B cell (primary cell): Measurements from ENCODE around the gene AKAP6. TPM values are rescaled to one million over a fixed set of nuclear protein-coding genes. Genes with fewer than 3 reads are reported as not detected.

ENCODE experiments used
- ATAC-seq: fragments of 200-7000 bp; cut with Tn5 transposase; one replicate; pipeline ENCODE4 v1.10.0; 2021; ENCODE audit warnings: low read depth, mild to moderate bottlenecking, moderate number of reproducible peaks, moderate library complexity
- CTCF ChIA-PET: fragments of 350-600 bp; sonication (Branson Sonifier 250); formaldehyde crosslinking; loops from one replicate; lab custom pipeline; 2021; ENCODE audit warnings: antibody characterized with exemption, inconsistent platforms; lab: Charles Lee
- POLR2A ChIA-PET: fragments of 350-600 bp; sonication (Branson Sonifier 250); formaldehyde crosslinking; loops from one replicate; lab custom pipeline; 2021; ENCODE audit warnings: antibody characterized with exemption; lab: Charles Lee
- DNase-seq: peaks from one replicate; pipeline ENCODE4 v3.0.0; 2013
- H2AFZ ChIP-seq: 2 replicates; pipeline ENCODE4 v1.6.1; 2012; ENCODE audit warnings: mild to moderate bottlenecking, low read depth, low read length; ENCODE audit not compliant: insufficient read depth, poor library complexity, severe bottlenecking
- H3K27ac ChIP-seq, 2 donors: 1 replicate in 1 of 2; 2 replicates in 1 of 2; pipeline ENCODE4 v1.5.1; 2012 to 2013; ENCODE audit warnings: low read length in 2 of 2, mild to moderate bottlenecking in 2 of 2, moderate library complexity in 1 of 2
- H3K27me3 ChIP-seq, 4 experiments: fragments of 200-600 bp in 1 of 4; sonication (generic) in 1 of 4; replicated peaks in 1 of 4; 1 replicate in 2 of 4; 2 replicates in 2 of 4; pipeline versions ENCODE4 v1.6.1 to v1.7.0; 2013 to 2016; ENCODE audit warnings: low read length in 3 of 4, mild to moderate bottlenecking in 2 of 4, mixed read lengths in 1 of 4, moderate library complexity in 1 of 4; ENCODE audit not compliant: insufficient read depth in 4 of 4, control insufficient read depth in 3 of 4; ENCODE audit errors: control extremely low read depth in 1 of 4
- H3K36me3 ChIP-seq, 2 experiments: replicated peaks in 1 of 2; 1 replicate in 1 of 2; 2 replicates in 1 of 2; pipeline versions ENCODE4 v1.6.1 to v1.7.1; 2013; ENCODE audit warnings: low read length in 1 of 2; ENCODE audit not compliant: insufficient read depth in 2 of 2, control insufficient read depth in 1 of 2; ENCODE audit errors: control extremely low read depth in 1 of 2, extremely low read depth in 1 of 2
- H3K4me1 ChIP-seq, 2 donors: fragments of 200-600 bp in 1 of 2; sonication (generic) in 1 of 2; 1 replicate in 1 of 2; 2 replicates in 1 of 2; pipeline versions ENCODE4 v1.5.1 to v1.6.1; 2013 to 2017; ENCODE audit warnings: low read length in 2 of 2; ENCODE audit not compliant: control insufficient read depth in 2 of 2, insufficient read depth in 2 of 2
- H3K4me2 ChIP-seq: replicated peaks from 2 replicates; pipeline ENCODE3; 2012; ENCODE audit warnings: mild to moderate bottlenecking, low read depth, low read length; ENCODE audit not compliant: poor library complexity, severe bottlenecking
- H3K4me3 ChIP-seq, 5 experiments: fragments of 200-600 bp in 1 of 5; sonication (generic) in 1 of 5; 1 replicate in 3 of 5; 2 replicates in 2 of 5; pipeline versions ENCODE4 v1.5.1 to v1.7.0; 2011 to 2016; ENCODE audit warnings: low read length in 4 of 5, mild to moderate bottlenecking in 4 of 5, low read depth in 2 of 5, control low read depth in 1 of 5, moderate library complexity in 1 of 5; ENCODE audit not compliant: insufficient read depth in 1 of 5; ENCODE audit errors: control extremely low read depth in 1 of 5, extremely low read depth in 1 of 5
- H3K79me2 ChIP-seq: fragments of 200-600 bp; sonication (generic); one replicate; pipeline ENCODE4 v1.6.0; 2016; ENCODE audit warnings: low read length; ENCODE audit not compliant: control insufficient read depth, insufficient read depth
- H3K9ac ChIP-seq: fragments of 200-600 bp; sonication (generic); 2 replicates; pipeline ENCODE4 v1.6.1; 2017; ENCODE audit warnings: mild to moderate bottlenecking, low read length, moderate library complexity
- H3K9me3 ChIP-seq, 3 donors: one replicate each; pipeline versions ENCODE4 v1.6.1 to v1.7.1; 2013; ENCODE audit warnings: low read length in 2 of 3; ENCODE audit not compliant: control insufficient read depth in 2 of 3, insufficient read depth in 1 of 3; ENCODE audit errors: control extremely low read depth in 1 of 3
- H4K20me1 ChIP-seq: 2 replicates; pipeline ENCODE4 v1.6.0; 2012; ENCODE audit warnings: mild to moderate bottlenecking, low read length; ENCODE audit not compliant: insufficient read depth, control insufficient read depth, poor library complexity, severe bottlenecking
- H3K27ac Mint-ChIP-seq: one replicate; pipeline ENCODE4 v1.8.0; 2021; ENCODE audit warnings: mixed read lengths
- H3K27me3 Mint-ChIP-seq: one replicate; pipeline ENCODE4 v1.8.0; 2021; ENCODE audit warnings: mixed read lengths
- H3K4me1 Mint-ChIP-seq: one replicate; pipeline ENCODE4 v1.8.0; 2021; ENCODE audit warnings: mixed read lengths
- H3K4me3 Mint-ChIP-seq: one replicate; pipeline ENCODE4 v1.8.0; 2021; ENCODE audit warnings: mixed read lengths
- H3K9me3 Mint-ChIP-seq: one replicate; pipeline ENCODE4 v1.8.0; 2022; ENCODE audit warnings: mixed read lengths; ENCODE audit not compliant: insufficient read depth
- CTCF ChIP-seq: fragments of 200-600 bp; IDR thresholded peaks from one replicate; pipeline ENCODE4 v1.8.0; 2022; ENCODE audit warnings: antibody characterized with exemption, mild to moderate bottlenecking
- EZH2 ChIP-seq: IDR thresholded peaks from 2 replicates; pipeline ENCODE4 v1.6.1; 2012; ENCODE audit warnings: borderline replicate concordance, low read depth, mild to moderate bottlenecking, moderate library complexity, low read length; ENCODE audit not compliant: insufficient read depth, poor library complexity, severe bottlenecking
- WGBS: methylation state at CpG from one replicate; pipeline ENCODE4 v1.1.5; 2013; ENCODE audit warnings: missing lambda C conversion rate; ENCODE audit not compliant: insufficient coverage; 5-methylcytosine and 5-hydroxymethylcytosine counted together
- intact Hi-C: fragments of 100-400 bp; cut with micrococcal nuclease; formaldehyde crosslinking; loops from one replicate; pipeline ENCODE4 v1.10.0; 2022
- polyA plus RNA-seq: library from polyadenylated mRNA; depleted of rRNA; stranded (reverse); fragments of >200 nt; gene quantifications from 2 replicates; pipeline ENCODE4 v1.2.3, GENCODE V29; 2012
- total RNA-seq, 2 donors: library from RNA; stranded (reverse); fragments of 120-200 nt in 1 of 2; gene quantifications; 1 replicate in 1 of 2; 2 replicates in 1 of 2; pipeline versions ENCODE4 v1.2.3 to v1.2.4, GENCODE V29; 2013 to 2022

The AKAP6 gene
- total and polyA plus RNA-seq, 2 donors (not counting 1 experiment from before 2014, with no cell fraction given), result 1.4 to 2.8 TPM

- Histone ChIP-seq H3K79me2 (no peaks in the 10 kb centered on the region), H3K27me3 (no peaks in the 10 kb centered on the region), H2AFZ (no peak overlapping the region), H3K27ac (no peak overlapping the region), H3K36me3 (no peaks in the 10 kb centered on the region), H3K9me3 (no peaks in the 10 kb centered on the region), H4K20me1 (no peaks in the 10 kb centered on the region), H3K4me2 (no peak overlapping the region), H3K4me1 (no peaks in the 10 kb centered on the region), H3K4me3 (no peak overlapping the region), H3K9ac (no peak overlapping the region)
- no peaks in the 10 kb centered on the region for H3K27me3 Mint-ChIP-seq
- H3K9me3 Mint-ChIP-seq, result no peaks in the 10 kb centered on the region
- ChIA-PET CTCF (no interaction called here), POLR2A (no interaction called here)
- no peaks in the 10 kb centered on the region for H3K4me1 Mint-ChIP-seq
- intact Hi-C loops, result no loop called here
- TF ChIP-seq EZH2, result no peak
- TF ChIP-seq CTCF, result no peak
- WGBS, result no CpG with 5 or more reads among the region's 2 CpGs
- DNase-seq (no peak), ATAC-seq (no peak)
- H3K27ac Mint-ChIP-seq, result no peak overlapping the region
- H3K4me3 Mint-ChIP-seq, result no peak overlapping the region
These were observed 268.7 kb downstream of the AKAP6 start for GRCh38 chr14:32597771-32598170.

- no peak for TF ChIP-seq EZH2
- TF ChIP-seq CTCF, result no peak
- Histone ChIP-seq H3K36me3 (no peaks in the 10 kb centered on the region), H2AFZ (no peak overlapping the region), H3K4me1 (no peaks in the 10 kb centered on the region), H3K4me3 (no peak overlapping the region), H3K27ac (no peak overlapping the region), H3K9me3 (no peaks in the 10 kb centered on the region), H4K20me1 (no peaks in the 10 kb centered on the region), H3K4me2 (no peak overlapping the region), H3K79me2 (no peaks in the 10 kb centered on the region), H3K27me3 (no peaks in the 10 kb centered on the region), H3K9ac (no peak overlapping the region)
- H3K27me3 Mint-ChIP-seq, result no peaks in the 10 kb centered on the region
- intact Hi-C loops, result no loop called here
- ChIA-PET CTCF (no interaction called here), POLR2A (no interaction called here)
- ATAC-seq (no peak), DNase-seq (no peak)
- no peak overlapping the region for H3K4me3 Mint-ChIP-seq
- H3K27ac Mint-ChIP-seq, result no peak overlapping the region
- no peaks in the 10 kb centered on the region for H3K4me1 Mint-ChIP-seq
- H3K9me3 Mint-ChIP-seq, result no peaks in the 10 kb centered on the region
- WGBS, result no CpG with 5 or more reads among the region's 2 CpGs
These were observed 272.0 kb downstream of the AKAP6 start for GRCh38 chr14:32601069-32601468.
